NCI-H345 treated with DMSO at 0.1 percent for 48 hours (cell line): ENCODE measurements around the gene RBM6.
A peak's percentile ranks its signal among the peaks of the same experiment; 100 is the strongest.
"Not testable (repeated sequence)": the region's sequence is repeated elsewhere in the genome, so short reads cannot be mapped to it uniquely, and the experiment has no call there.

ENCODE experiments used
- DNase-seq: peaks from one replicate; lab custom pipeline; 2025; ENCODE audit not compliant: unreplicated experiment; lab: John Stamatoyannopoulos, UW

RBM6 gene

GRCh38 chr3:49916686-49917085 lies 23.3 kb upstream of the RBM6 start:
- no peak for DNase-seq

GRCh38 chr3:49917806-49918590 lies 22.0 kb upstream of the RBM6 start:
- not testable (repeated sequence) for DNase-seq

DNA sequence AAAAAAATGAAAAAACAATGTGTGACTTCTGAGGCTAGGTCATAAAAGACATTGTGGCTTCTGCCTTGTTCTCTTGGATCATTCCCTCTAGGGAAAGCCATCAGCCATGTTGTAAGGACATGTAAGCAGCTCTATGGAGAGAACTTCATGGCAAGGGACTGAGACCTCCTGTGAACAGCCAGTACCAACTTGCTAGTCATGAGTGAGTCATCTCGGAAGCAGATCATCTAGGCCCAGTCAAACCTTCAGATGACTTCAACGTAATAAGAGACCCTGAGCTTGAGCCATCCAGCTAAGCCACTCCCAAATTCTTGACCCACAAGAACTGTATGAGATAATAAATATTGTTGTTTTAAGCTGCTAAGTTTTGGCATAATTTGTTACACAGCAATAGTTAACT lies 15.3 kb upstream of the RBM6 start:
- no peak for DNase-seq

GRCh38 chr3:49925485-49925884 lies 14.5 kb upstream of the RBM6 start:
- DNase-seq: no peak

DNA sequence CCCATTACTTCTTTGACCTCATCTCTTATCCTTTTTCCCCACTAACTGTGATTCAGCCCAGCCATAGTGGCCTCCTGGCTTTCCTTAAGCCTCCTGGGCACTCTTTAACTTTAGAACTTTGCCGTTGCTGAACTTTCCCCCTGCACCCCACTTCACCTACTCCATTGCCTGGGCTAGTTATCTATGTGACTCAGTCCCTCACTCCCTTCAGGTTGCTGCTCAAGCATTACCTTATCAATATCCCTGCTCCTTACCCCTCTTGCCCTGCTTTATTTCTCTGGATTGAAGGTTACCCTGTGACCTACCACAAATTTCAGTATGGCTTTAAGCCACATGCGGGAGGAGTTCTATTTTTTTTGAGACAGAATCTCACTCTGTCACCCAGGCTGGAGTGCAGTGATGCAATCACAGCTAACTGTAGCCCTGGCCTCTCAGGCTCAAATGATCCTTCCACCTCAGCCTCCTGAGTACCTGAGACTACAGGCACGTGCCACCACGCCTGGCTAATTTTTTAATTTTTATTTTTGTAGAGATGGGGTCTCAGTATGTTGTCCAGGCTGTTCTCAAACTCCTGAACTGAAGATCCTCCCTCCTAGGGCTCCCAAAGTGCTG lies 13.7 kb upstream of the RBM6 start:
- DNase-seq: no peak

- DNase-seq: no peak
These were observed 12.2 kb upstream of the RBM6 start for GRCh38 chr3:49927798-49928197.

DNA sequence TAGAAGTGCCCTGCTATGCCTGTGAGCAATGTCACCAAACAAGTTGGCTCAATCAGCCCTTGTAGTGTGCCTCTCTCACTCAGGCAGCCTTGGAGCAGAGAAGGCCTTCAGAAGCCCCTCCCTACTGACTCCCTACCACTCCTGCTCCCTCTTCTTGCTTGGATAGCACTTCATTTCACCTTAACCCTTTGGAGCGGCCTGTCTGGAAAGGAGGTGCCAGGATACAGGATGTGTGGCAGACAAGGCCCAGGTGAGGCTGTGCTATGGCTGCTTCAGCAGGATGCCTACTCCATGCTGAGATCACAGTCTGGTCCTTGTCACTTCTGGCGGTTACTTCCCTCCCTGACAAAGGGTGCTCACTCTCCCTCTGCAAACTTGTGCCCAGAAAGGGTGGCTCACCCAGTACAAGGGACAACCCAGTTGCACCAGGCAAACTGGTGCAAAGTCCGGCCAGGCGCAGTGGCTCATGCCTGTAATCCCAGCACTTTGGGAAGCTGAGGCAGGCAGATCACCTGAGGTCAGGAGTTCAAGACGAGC lies 11.4 kb upstream of the RBM6 start:
- no peak for DNase-seq

- DNase-seq: peak; percentile 48
These were observed 10.4 kb upstream of the RBM6 start, which contains the start of gene MON1A for GRCh38 chr3:49929291-49930167. MON1A (minus strand) TSS chr3:49929811; CDS start chr3:49913346, 16,465 bp downstream.

DNA sequence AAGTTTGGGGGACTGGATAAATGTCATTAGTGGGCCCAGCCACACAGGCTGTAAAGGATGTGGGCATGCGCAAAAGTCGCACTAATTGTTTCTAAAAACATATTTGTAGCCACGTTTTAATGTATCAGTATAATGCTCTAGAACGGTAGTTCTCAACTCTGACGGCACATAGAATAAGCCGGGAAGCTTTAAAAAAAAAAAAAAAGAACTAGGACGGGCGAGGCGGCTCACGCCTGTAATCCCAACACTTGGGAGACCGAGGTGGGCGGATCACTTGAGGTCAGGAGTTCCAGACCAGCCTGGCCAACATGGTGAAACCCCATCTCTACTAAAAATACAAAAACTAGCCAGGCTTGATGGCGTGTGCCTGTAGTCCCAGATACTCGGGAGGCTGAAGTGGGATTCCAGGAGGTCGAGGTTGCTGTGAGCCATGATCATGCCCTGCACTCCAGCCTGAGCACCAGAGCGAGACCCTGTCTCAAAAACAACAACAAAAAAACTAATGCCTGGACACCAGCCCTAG lies 9.7 kb upstream of the RBM6 start:
- no peak for DNase-seq

- DNase-seq: no peak
These were observed 9.0 kb upstream of the RBM6 start for GRCh38 chr3:49930922-49931321.

GRCh38 chr3:49932281-49932680 lies 7.7 kb upstream of the RBM6 start:
- DNase-seq: not testable (repeated sequence)

DNA sequence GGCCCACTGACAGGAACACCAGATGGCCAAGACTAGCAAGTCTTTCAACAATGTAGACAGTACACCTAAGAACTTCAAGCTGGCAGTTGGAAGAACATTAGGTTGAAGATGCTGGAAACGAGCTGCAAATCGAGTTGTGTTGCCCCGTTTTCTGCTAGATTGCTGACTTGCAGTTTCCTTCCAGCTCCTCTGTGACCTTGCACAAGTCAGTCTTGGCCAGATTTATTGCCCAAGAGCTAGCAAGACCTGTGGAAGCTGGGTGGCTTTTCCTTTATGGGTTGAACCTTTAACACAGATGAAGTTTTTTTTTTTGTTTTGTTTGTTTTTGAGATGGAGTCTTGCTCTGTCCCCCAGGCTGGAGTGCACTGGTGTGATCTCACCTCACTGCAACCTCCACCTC lies 2.9 kb upstream of the RBM6 start:
- no peak for DNase-seq

DNA sequence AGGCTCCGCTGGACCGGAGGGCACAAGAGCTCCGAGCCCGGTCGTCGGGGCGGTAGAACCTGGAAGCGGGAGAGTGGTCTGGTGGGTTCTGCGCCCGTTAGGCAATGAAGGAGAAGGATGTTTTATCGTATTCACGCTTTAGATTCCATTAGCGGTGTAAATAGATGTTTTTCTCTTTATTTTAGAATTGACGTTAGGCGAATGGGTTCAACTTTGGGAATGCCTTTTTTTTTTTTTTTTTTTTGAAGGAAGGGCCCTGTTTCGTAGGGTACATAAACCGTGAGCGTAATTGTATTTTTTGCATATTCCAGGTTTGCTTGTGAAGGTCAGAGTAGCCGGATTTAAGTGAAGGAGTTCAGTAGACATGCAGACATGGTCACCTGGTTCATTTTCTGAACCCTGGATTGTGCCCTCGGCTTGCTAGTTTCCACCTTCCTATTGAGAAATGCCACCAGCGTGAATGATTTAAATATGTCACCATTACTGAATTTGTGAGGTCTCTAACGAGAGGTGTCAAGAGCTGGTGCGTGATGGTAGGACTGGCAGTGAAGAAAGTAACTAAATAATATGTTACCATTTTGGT lies 808 bp downstream of the RBM6 start:
- no peak for DNase-seq

DNA sequence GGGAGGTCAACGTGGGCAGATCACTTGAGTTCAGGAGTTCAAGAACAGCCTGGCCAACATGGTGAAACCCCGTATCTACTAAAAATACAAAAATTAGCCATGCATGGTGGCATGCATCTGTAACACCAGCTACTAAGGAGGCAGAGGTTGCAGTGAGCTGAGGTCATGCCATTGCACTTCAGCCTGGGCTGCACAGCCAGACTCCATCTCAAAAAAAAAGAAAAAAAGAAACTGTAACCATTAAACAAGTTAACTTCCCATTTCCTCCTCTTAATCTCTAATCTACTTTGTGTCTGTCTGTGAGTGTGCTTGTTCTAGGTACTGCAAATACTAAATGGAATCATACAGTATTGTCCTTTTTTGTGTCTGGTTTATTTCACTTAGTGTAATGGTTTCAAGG lies 2.7 kb downstream of the RBM6 start:
- no peak for DNase-seq

DNA sequence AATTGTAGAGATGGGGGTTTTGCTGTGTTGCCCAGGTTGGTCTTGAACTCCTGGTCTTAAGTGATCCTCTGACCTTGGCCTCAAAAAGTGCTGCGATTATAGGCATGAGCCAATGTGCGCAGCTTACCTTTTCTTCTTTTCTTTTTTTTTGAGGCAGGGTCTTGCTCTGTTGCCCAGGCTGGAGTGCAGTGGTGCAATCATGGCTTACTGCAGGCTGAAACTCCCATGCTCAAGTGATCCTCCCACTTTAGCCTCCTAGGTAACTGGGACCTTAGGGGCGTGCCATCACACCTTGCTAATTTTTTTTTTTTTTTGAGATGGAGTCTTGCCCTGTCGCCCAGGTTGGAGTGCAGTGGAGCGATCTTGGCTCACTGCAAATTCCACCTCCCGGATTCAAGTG lies 13.0 kb downstream of the RBM6 start:
- DNase-seq: no peak

- no peak for DNase-seq
These were observed 15.7 kb downstream of the RBM6 start for GRCh38 chr3:49955636-49956035.

GRCh38 chr3:49966233-49966942 lies 26.4 kb downstream of the RBM6 start:
- DNase-seq: no peak

- DNase-seq: no peak
These were observed 27.3 kb downstream of the RBM6 start for GRCh38 chr3:49967291-49967690.

- no peak for DNase-seq
These were observed 28.4 kb downstream of the RBM6 start for GRCh38 chr3:49968346-49968745.

- no peak for DNase-seq
These were observed 32.7 kb downstream of the RBM6 start for GRCh38 chr3:49972656-49973055.
